B cell (primary cell): ENCODE measurements around the gene DIABLO. TPM values are rescaled to one million over a fixed set of nuclear protein-coding genes. Genes with fewer than 3 reads are reported as not detected.
A peak's percentile ranks its signal among the peaks of the same experiment; 100 is the strongest.

Experiments used
- ATAC-seq: fragments of 200-7000 bp; cut with Tn5 transposase; one replicate; pipeline ENCODE4 v1.10.0; 2021; ENCODE audit warnings: low read depth, mild to moderate bottlenecking, moderate number of reproducible peaks, moderate library complexity
- CTCF ChIA-PET: fragments of 350-600 bp; sonication (Branson Sonifier 250); formaldehyde crosslinking; loops from one replicate; lab custom pipeline; 2021; ENCODE audit warnings: antibody characterized with exemption, inconsistent platforms; lab: Charles Lee
- POLR2A ChIA-PET: fragments of 350-600 bp; sonication (Branson Sonifier 250); formaldehyde crosslinking; loops from one replicate; lab custom pipeline; 2021; ENCODE audit warnings: antibody characterized with exemption; lab: Charles Lee
- DNase-seq: peaks from one replicate; pipeline ENCODE4 v3.0.0; 2013
- H2AFZ ChIP-seq: 2 replicates; pipeline ENCODE4 v1.6.1; 2012; ENCODE audit warnings: mild to moderate bottlenecking, low read depth, low read length; ENCODE audit not compliant: insufficient read depth, poor library complexity, severe bottlenecking
- H3K27ac ChIP-seq, 2 donors: 1 replicate in 1 of 2; 2 replicates in 1 of 2; pipeline ENCODE4 v1.5.1; 2012 to 2013; ENCODE audit warnings: low read length in 2 of 2, mild to moderate bottlenecking in 2 of 2, moderate library complexity in 1 of 2
- H3K27me3 ChIP-seq, 4 experiments: fragments of 200-600 bp in 1 of 4; sonication (generic) in 1 of 4; replicated peaks in 1 of 4; 1 replicate in 2 of 4; 2 replicates in 2 of 4; pipeline versions ENCODE4 v1.6.1 to v1.7.0; 2013 to 2016; ENCODE audit warnings: low read length in 3 of 4, mild to moderate bottlenecking in 2 of 4, mixed read lengths in 1 of 4, moderate library complexity in 1 of 4; ENCODE audit not compliant: insufficient read depth in 4 of 4, control insufficient read depth in 3 of 4; ENCODE audit errors: control extremely low read depth in 1 of 4
- H3K36me3 ChIP-seq, 2 experiments: replicated peaks in 1 of 2; 1 replicate in 1 of 2; 2 replicates in 1 of 2; pipeline versions ENCODE4 v1.6.1 to v1.7.1; 2013; ENCODE audit warnings: low read length in 1 of 2; ENCODE audit not compliant: insufficient read depth in 2 of 2, control insufficient read depth in 1 of 2; ENCODE audit errors: control extremely low read depth in 1 of 2, extremely low read depth in 1 of 2
- H3K4me1 ChIP-seq, 2 donors: fragments of 200-600 bp in 1 of 2; sonication (generic) in 1 of 2; 1 replicate in 1 of 2; 2 replicates in 1 of 2; pipeline versions ENCODE4 v1.5.1 to v1.6.1; 2013 to 2017; ENCODE audit warnings: low read length in 2 of 2; ENCODE audit not compliant: control insufficient read depth in 2 of 2, insufficient read depth in 2 of 2
- H3K4me2 ChIP-seq: replicated peaks from 2 replicates; pipeline ENCODE3; 2012; ENCODE audit warnings: mild to moderate bottlenecking, low read depth, low read length; ENCODE audit not compliant: poor library complexity, severe bottlenecking
- H3K4me3 ChIP-seq, 5 experiments: fragments of 200-600 bp in 1 of 5; sonication (generic) in 1 of 5; 1 replicate in 3 of 5; 2 replicates in 2 of 5; pipeline versions ENCODE4 v1.5.1 to v1.7.0; 2011 to 2016; ENCODE audit warnings: low read length in 4 of 5, mild to moderate bottlenecking in 4 of 5, low read depth in 2 of 5, control low read depth in 1 of 5, moderate library complexity in 1 of 5; ENCODE audit not compliant: insufficient read depth in 1 of 5; ENCODE audit errors: control extremely low read depth in 1 of 5, extremely low read depth in 1 of 5
- H3K79me2 ChIP-seq: fragments of 200-600 bp; sonication (generic); one replicate; pipeline ENCODE4 v1.6.0; 2016; ENCODE audit warnings: low read length; ENCODE audit not compliant: control insufficient read depth, insufficient read depth
- H3K9ac ChIP-seq: fragments of 200-600 bp; sonication (generic); 2 replicates; pipeline ENCODE4 v1.6.1; 2017; ENCODE audit warnings: mild to moderate bottlenecking, low read length, moderate library complexity
- H3K9me3 ChIP-seq, 3 donors: one replicate each; pipeline versions ENCODE4 v1.6.1 to v1.7.1; 2013; ENCODE audit warnings: low read length in 2 of 3; ENCODE audit not compliant: control insufficient read depth in 2 of 3, insufficient read depth in 1 of 3; ENCODE audit errors: control extremely low read depth in 1 of 3
- H4K20me1 ChIP-seq: 2 replicates; pipeline ENCODE4 v1.6.0; 2012; ENCODE audit warnings: mild to moderate bottlenecking, low read length; ENCODE audit not compliant: insufficient read depth, control insufficient read depth, poor library complexity, severe bottlenecking
- H3K27ac Mint-ChIP-seq: one replicate; pipeline ENCODE4 v1.8.0; 2021; ENCODE audit warnings: mixed read lengths
- H3K27me3 Mint-ChIP-seq: one replicate; pipeline ENCODE4 v1.8.0; 2021; ENCODE audit warnings: mixed read lengths
- H3K4me1 Mint-ChIP-seq: one replicate; pipeline ENCODE4 v1.8.0; 2021; ENCODE audit warnings: mixed read lengths
- H3K4me3 Mint-ChIP-seq: one replicate; pipeline ENCODE4 v1.8.0; 2021; ENCODE audit warnings: mixed read lengths
- H3K9me3 Mint-ChIP-seq: one replicate; pipeline ENCODE4 v1.8.0; 2022; ENCODE audit warnings: mixed read lengths; ENCODE audit not compliant: insufficient read depth
- CTCF ChIP-seq: fragments of 200-600 bp; IDR thresholded peaks from one replicate; pipeline ENCODE4 v1.8.0; 2022; ENCODE audit warnings: antibody characterized with exemption, mild to moderate bottlenecking
- EZH2 ChIP-seq: IDR thresholded peaks from 2 replicates; pipeline ENCODE4 v1.6.1; 2012; ENCODE audit warnings: borderline replicate concordance, low read depth, mild to moderate bottlenecking, moderate library complexity, low read length; ENCODE audit not compliant: insufficient read depth, poor library complexity, severe bottlenecking
- WGBS: methylation state at CpG from one replicate; pipeline ENCODE4 v1.1.5; 2013; ENCODE audit warnings: missing lambda C conversion rate; ENCODE audit not compliant: insufficient coverage; 5-methylcytosine and 5-hydroxymethylcytosine counted together
- intact Hi-C: fragments of 100-400 bp; cut with micrococcal nuclease; formaldehyde crosslinking; loops from one replicate; pipeline ENCODE4 v1.10.0; 2022
- polyA plus RNA-seq: library from polyadenylated mRNA; depleted of rRNA; stranded (reverse); fragments of >200 nt; gene quantifications from 2 replicates; pipeline ENCODE4 v1.2.3, GENCODE V29; 2012
- total RNA-seq, 2 donors: library from RNA; stranded (reverse); fragments of 120-200 nt in 1 of 2; gene quantifications; 1 replicate in 1 of 2; 2 replicates in 1 of 2; pipeline versions ENCODE4 v1.2.3 to v1.2.4, GENCODE V29; 2013 to 2022

DIABLO gene
- total and polyA plus RNA-seq, 2 donors (not counting 1 experiment from before 2014, with no cell fraction given), result 36.8 to 44.6 TPM

- no peak overlapping the region for H2AFZ ChIP-seq
- no peak overlapping the region for H3K27ac ChIP-seq
- peak overlapping the region; percentile 96 for H3K4me2 ChIP-seq
- H4K20me1 ChIP-seq, result peaks cover 14% of the 10 kb centered on the region
- peaks cover 0 to 41% of the 10 kb centered on the region in 2 experiments for H3K36me3 ChIP-seq
- H3K4me1 ChIP-seq, result peaks cover 19 to 21% of the 10 kb centered on the region in 2 donors
- no peaks in the 10 kb centered on the region for H3K9me3 ChIP-seq
- no peak overlapping the region for H3K9ac ChIP-seq
- no peak for DNase-seq
- peaks cover 31% of the 10 kb centered on the region for H3K79me2 ChIP-seq
- H3K4me3 Mint-ChIP-seq, result peak overlapping the region; percentile 71
- H3K4me1 Mint-ChIP-seq, result peaks cover 32% of the 10 kb centered on the region
- H3K27me3 ChIP-seq, result no peaks in the 10 kb centered on the region
- no peak overlapping the region for H3K27ac Mint-ChIP-seq
- H3K9me3 Mint-ChIP-seq, result no peaks in the 10 kb centered on the region
- 91% methylated on average over 17 of the region's 17 CpGs for WGBS
- no peak for TF ChIP-seq EZH2
- TF ChIP-seq CTCF, result no peak
- H3K27me3 Mint-ChIP-seq, result no peaks in the 10 kb centered on the region
- ChIA-PET CTCF (no interaction called here), POLR2A (interaction anchor here (0.8 kb wide), 1 partner anchor 12 kb away, joined by 3 read pairs; no protein-coding TSS in a partner anchor)
- no peak for ATAC-seq
- H3K4me3 ChIP-seq, result no peak overlapping the region
- intact Hi-C loops, result no loop called here
Observed at GRCh38 chr12:122227341-122227740, 1.5 kb upstream of the DIABLO start.

- intact Hi-C loops, result loop anchor here (1.0 kb wide), 3 partner anchors 40 to 275 kb away; partner anchors contain the start of genes MLXIP and VPS33A
- Histone ChIP-seq H3K79me2 (peaks cover 39% of the 10 kb centered on the region), H3K27ac (peak overlapping the region in 1 of 2 donors; percentile 34), H3K36me3 (peaks cover 0 to 40% of the 10 kb centered on the region in 2 experiments), H4K20me1 (peaks cover 18% of the 10 kb centered on the region), H3K9me3 (no peaks in the 10 kb centered on the region), H3K27me3 (no peaks in the 10 kb centered on the region), H3K4me1 (peaks cover 19 to 21% of the 10 kb centered on the region in 2 donors), H3K9ac (peak overlapping the region; percentile 61), H3K4me2 (peak overlapping the region; percentile 96), H2AFZ (peak overlapping the region; percentile 76), H3K4me3 (peak overlapping the region; percentile 23 to 66 (median 51))
- Mint-ChIP-seq H3K9me3 (no peaks in the 10 kb centered on the region), H3K27ac (peak overlapping the region; percentile 15), H3K27me3 (no peaks in the 10 kb centered on the region), H3K4me3 (peak overlapping the region; percentile 94), H3K4me1 (peaks cover 34% of the 10 kb centered on the region)
- no peak for ATAC-seq
- WGBS, result 9% methylated on average over 52 of the region's 55 CpGs
- POLR2A ChIA-PET, result interaction anchor here (0.5 to 1.6 kb wide), 6 partner anchors 13 to 1541 kb away, joined by 3 to 10 read pairs (median 3); partner anchors contain the start of gene LRRC43
- no peak for TF ChIP-seq CTCF
- no peak for TF ChIP-seq EZH2
- CTCF ChIA-PET, result interaction anchor here (0.6 kb wide), 1 partner anchor 335 kb away, joined by 3 read pairs; no protein-coding TSS in a partner anchor
- no peak for DNase-seq
Observed at GRCh38 chr12:122226366-122227125, 694 bp upstream of the DIABLO start.
